CD4-positive, alpha-beta T cell treated with Interleukin-21 for 1 hour (primary cell): ENCODE results near the gene NAXD.
"Not testable (repeated sequence)": the region's sequence is repeated elsewhere in the genome, so short reads cannot be mapped to it uniquely, and the experiment has no call there.

Experiments
- DNase-seq: peaks from one replicate; pipeline ENCODE4 v3.0.0-alpha.2; 2020

The NAXD gene

GRCh38 chr13:110629735-110630134, 14.4 kb downstream of the NAXD start:
- peak; percentile 44 for DNase-seq

- no peak for DNase-seq
These were observed 15.3 kb downstream of the NAXD start for GRCh38 chr13:110630566-110631119.

- DNase-seq: not testable (repeated sequence)
These were observed 16.9 kb downstream of the NAXD start for GRCh38 chr13:110632255-110632654.

GRCh38 chr13:110633776-110634175, 18.4 kb downstream of the NAXD start:
- DNase-seq: no peak

- no peak for DNase-seq
These were observed 19.2 kb downstream of the NAXD start for GRCh38 chr13:110634558-110634957.

GRCh38 chr13:110635405-110636002, 20.2 kb downstream of the NAXD start:
- DNase-seq: no peak

- no peak for DNase-seq
These were observed 20.7 kb downstream of the NAXD start for GRCh38 chr13:110636053-110636475.

- DNase-seq: no peak
These were observed 21.4 kb downstream of the NAXD start for GRCh38 chr13:110636701-110637201.

GRCh38 chr13:110637275-110637674, 21.9 kb downstream of the NAXD start:
- DNase-seq: no peak

- no peak for DNase-seq
These were observed 22.4 kb downstream of the NAXD start for GRCh38 chr13:110637747-110638146.

- no peak for DNase-seq
These were observed 22.9 kb downstream of the NAXD start for GRCh38 chr13:110638257-110638656.

- DNase-seq: no peak
These were observed 23.8 kb downstream of the NAXD start for GRCh38 chr13:110638814-110639806.

- no peak for DNase-seq
These were observed 24.6 kb downstream of the NAXD start for GRCh38 chr13:110639935-110640334.

GRCh38 chr13:110640591-110641029, 25.3 kb downstream of the NAXD start:
- DNase-seq: no peak

- DNase-seq: no peak
These were observed 26.0 kb downstream of the NAXD start for GRCh38 chr13:110641055-110642015.

- no peak for DNase-seq
These were observed 27.1 kb downstream of the NAXD start for GRCh38 chr13:110642291-110642981.

GRCh38 chr13:110643324-110643723, 28.0 kb downstream of the NAXD start:
- DNase-seq: no peak

GRCh38 chr13:110643768-110644421, 28.6 kb downstream of the NAXD start:
- no peak for DNase-seq

- DNase-seq: peak; percentile 62
These were observed 29.7 kb downstream of the NAXD start for GRCh38 chr13:110644892-110645521.

GRCh38 chr13:110645750-110646149, 30.4 kb downstream of the NAXD start:
- no peak for DNase-seq
